Endothelial cell of umbilical vein (primary cell): ENCODE data around the gene EGFL7.

ENCODE experiments used
- CTCF ChIP-seq, 2 donors: IDR thresholded peaks; 1 replicate in 1 of 2; 2 replicates in 1 of 2; pipeline ENCODE4 v1.5.1; 2011; ENCODE audit warnings: low read length in 2 of 2, mild to moderate bottlenecking in 2 of 2, moderate library complexity in 2 of 2, control low read depth in 1 of 2, inconsistent platforms in 1 of 2, low read depth in 1 of 2; ENCODE audit not compliant: insufficient read depth in 1 of 2; ENCODE audit errors: extremely low read depth in 1 of 2
- EZH2 ChIP-seq: IDR thresholded peaks from 2 replicates; pipeline ENCODE4 v1.6.1; 2012; ENCODE audit warnings: borderline replicate concordance, low read depth, mild to moderate bottlenecking, moderate library complexity, low read length, inconsistent platforms; ENCODE audit not compliant: severe bottlenecking
- GATA2 ChIP-seq: IDR thresholded peaks from 2 replicates; pipeline ENCODE4 v1.7.0; 2011; ENCODE audit warnings: low read depth, mild to moderate bottlenecking, moderate library complexity, mixed read lengths, low read length; ENCODE audit not compliant: insufficient read length, insufficient read depth
- JUN ChIP-seq: IDR thresholded peaks from 2 replicates; pipeline ENCODE4 v1.6.1; 2011; ENCODE audit warnings: borderline replicate concordance, low read depth; ENCODE audit not compliant: insufficient read length, insufficient read depth
- MAX ChIP-seq: IDR thresholded peaks from 2 replicates; pipeline ENCODE4 v1.6.1; 2011; ENCODE audit not compliant: insufficient read depth, insufficient read length
- MYC ChIP-seq: IDR thresholded peaks from one replicate; pipeline ENCODE4 v1.6.1; 2011; ENCODE audit warnings: mild to moderate bottlenecking, low read depth, low read length
- POLR2A ChIP-seq: IDR thresholded peaks from 2 replicates; pipeline ENCODE4 v1.6.1; 2012; ENCODE audit warnings: low read depth, mild to moderate bottlenecking, control low read depth, low read length
- POLR2AphosphoS5 ChIP-seq: IDR thresholded peaks from 2 replicates; pipeline ENCODE4 v1.6.1; 2012; ENCODE audit warnings: low read depth, mild to moderate bottlenecking, control low read depth, low read length, moderate library complexity; ENCODE audit not compliant: insufficient read depth

DNA sequence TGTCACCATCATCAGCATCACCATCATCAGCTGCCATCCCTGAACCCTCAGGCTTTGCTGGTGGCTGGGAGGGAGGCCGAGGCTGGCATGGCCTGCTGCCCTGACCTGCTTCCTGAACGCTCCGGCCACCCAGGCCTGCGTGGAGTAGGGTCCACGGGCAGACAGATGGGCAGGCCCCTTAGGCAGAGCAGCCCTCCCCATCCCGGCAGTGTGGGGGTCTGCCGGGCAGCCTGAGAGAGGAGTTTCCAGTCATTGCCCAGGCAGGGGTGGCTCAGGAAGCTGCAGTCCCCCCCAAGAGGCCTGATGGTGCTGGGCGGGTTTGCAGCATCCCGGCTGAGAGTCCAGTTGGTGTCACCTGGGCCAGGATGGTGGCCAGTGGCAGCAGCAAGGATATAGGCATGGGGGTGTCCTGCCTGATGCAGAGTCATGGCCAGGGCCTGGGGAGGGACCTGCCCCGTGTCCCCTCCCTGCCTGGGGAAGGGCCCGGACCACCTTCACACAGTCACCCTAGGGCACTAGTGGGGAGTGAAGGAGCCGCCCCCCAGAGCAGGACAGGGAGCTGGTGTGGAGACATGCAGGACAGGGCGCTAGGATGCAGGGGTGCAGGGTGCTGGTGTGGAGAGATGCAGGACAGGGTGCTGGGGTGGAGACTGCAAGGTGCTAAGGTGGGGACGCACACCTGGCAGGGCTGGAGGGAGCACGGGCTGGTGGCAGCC lies 7.7 kb upstream of the EGFL7 start:
- TF ChIP-seq GATA2 (no peak), CTCF (IDR thresholded peaks at IDR 0.05; ENCODE audit: extremely low read depth in 1 of 2, insufficient read depth in 1 of 2, low read depth in 1 of 2, low read length in 2 of 2) (no peak), POLR2A (no peak), JUN (no peak), MYC (no peak), POLR2AphosphoS5 (no peak), EZH2 (no peak), MAX (no peak)
